ENCODE results near the gene CACNA2D1. TPM values are rescaled to one million over a fixed set of nuclear protein-coding genes. Genes with fewer than 3 reads are reported as not detected.
"Not testable (repeated sequence)": the region's sequence is repeated elsewhere in the genome, so short reads cannot be mapped to it uniquely, and the experiment has no call there.

The CACNA2D1 gene
- total RNA-seq, 4 donors from 2014 or later: 3.0 to 15.7 (median 8.6) TPM

GRCh38 chr7:82388138-82388537 lies 55.4 kb downstream of the CACNA2D1 start:
- no peak for DNase-seq (ENCODE audit: low spot score in 2 of 2)
- 55 to 59% methylated on average over 2 of the region's 2 CpGs for WGBS, 2 donors

GRCh38 chr7:82386571-82386970 lies 57.0 kb downstream of the CACNA2D1 start:
- 97 to 98% methylated on average over 6 of the region's 6 CpGs for WGBS, 2 donors
- DNase-seq (ENCODE audit: low spot score in 2 of 2); H3K4me3 ChIP-seq (ENCODE audit: low read depth, poor library complexity, severe bottlenecking); intact Hi-C loops (cut with DNase I; ENCODE audit: low total_unique reads): not testable (repeated sequence)

More at GRCh38 chr7:82388138-82388537, 55.4 kb downstream of the CACNA2D1 start:
- TF ChIP-seq CTCF (IDR thresholded peaks at IDR 0.05): no peak
- no peak for TF ChIP-seq POLR2A (IDR thresholded peaks at IDR 0.05)
- intact Hi-C loops (cut with DNase I; ENCODE audit: low total_unique reads): no loop called here
- H3K4me3 ChIP-seq (ENCODE audit: low read depth, poor library complexity, severe bottlenecking): no peak overlapping the region

- intact Hi-C loops (cut with DNase I; ENCODE audit: low total_unique reads): no loop called here
- 86 to 89% methylated on average over 2 of the region's 2 CpGs for WGBS, 2 donors
Measured at GRCh38 chr7:82384779-82385178, 58.8 kb downstream of the CACNA2D1 start.

GRCh38 chr7:82384051-82384464 lies 59.5 kb downstream of the CACNA2D1 start:
- 89% methylated on average over 4 of the region's 4 CpGs for WGBS, 2 donors
- intact Hi-C loops (cut with DNase I; ENCODE audit: low total_unique reads): no loop called here
- DNase-seq (ENCODE audit: low spot score in 2 of 2): no peak
- no peak for TF ChIP-seq CTCF (IDR thresholded peaks at IDR 0.05)
- no peak for TF ChIP-seq POLR2A (IDR thresholded peaks at IDR 0.05)
- H3K4me3 ChIP-seq (ENCODE audit: low read depth, poor library complexity, severe bottlenecking): no peak overlapping the region

More at GRCh38 chr7:82384779-82385178, 58.8 kb downstream of the CACNA2D1 start:
- TF ChIP-seq POLR2A (IDR thresholded peaks at IDR 0.05) (no peak), CTCF (IDR thresholded peaks at IDR 0.05) (no peak)
- DNase-seq (ENCODE audit: low spot score in 2 of 2): no peak
- H3K4me3 ChIP-seq (ENCODE audit: low read depth, poor library complexity, severe bottlenecking): no peak overlapping the region

GRCh38 chr7:82382276-82382675 lies 61.3 kb downstream of the CACNA2D1 start:
- no peak for DNase-seq (ENCODE audit: low spot score in 2 of 2)
- 71 to 100% methylated on average over 2 of the region's 2 CpGs for WGBS, 2 donors
- no peak overlapping the region for H3K4me3 ChIP-seq (ENCODE audit: low read depth, poor library complexity, severe bottlenecking)
- TF ChIP-seq CTCF (IDR thresholded peaks at IDR 0.05) (no peak), POLR2A (IDR thresholded peaks at IDR 0.05) (no peak)
- intact Hi-C loops (cut with DNase I; ENCODE audit: low total_unique reads): no loop called here

- 69 to 75% methylated on average over 2 of the region's 2 CpGs for WGBS, 2 donors
- TF ChIP-seq CTCF (IDR thresholded peaks at IDR 0.05) (no peak), POLR2A (IDR thresholded peaks at IDR 0.05) (no peak)
- DNase-seq (ENCODE audit: low spot score in 2 of 2): no peak
- intact Hi-C loops (cut with DNase I; ENCODE audit: low total_unique reads): no loop called here
- no peak overlapping the region for H3K4me3 ChIP-seq (ENCODE audit: low read depth, poor library complexity, severe bottlenecking)
Measured at GRCh38 chr7:82376739-82377138, 66.8 kb downstream of the CACNA2D1 start.
